GM21619 (cell line): ENCODE results near the gene OR52A1.

Source experiments
- ATAC-seq: cut with Tn5 transposase; IDR thresholded peaks from one replicate; pipeline ENCODE4 v1.9.1; 2021; ENCODE audit not compliant: unreplicated experiment

The OR52A1 gene

GRCh38 chr11:5136261-5136660, 18.3 kb downstream of the OR52A1 start:
- ATAC-seq: no peak

GRCh38 chr11:5131584-5132335, 22.8 kb downstream of the OR52A1 start:
- no peak for ATAC-seq

- ATAC-seq: no peak
Observed at GRCh38 chr11:5129457-5129877, 25.1 kb downstream of the OR52A1 start.

- no peak for ATAC-seq
Observed at GRCh38 chr11:5124891-5125620, 29.5 kb downstream of the OR52A1 start.

DNA sequence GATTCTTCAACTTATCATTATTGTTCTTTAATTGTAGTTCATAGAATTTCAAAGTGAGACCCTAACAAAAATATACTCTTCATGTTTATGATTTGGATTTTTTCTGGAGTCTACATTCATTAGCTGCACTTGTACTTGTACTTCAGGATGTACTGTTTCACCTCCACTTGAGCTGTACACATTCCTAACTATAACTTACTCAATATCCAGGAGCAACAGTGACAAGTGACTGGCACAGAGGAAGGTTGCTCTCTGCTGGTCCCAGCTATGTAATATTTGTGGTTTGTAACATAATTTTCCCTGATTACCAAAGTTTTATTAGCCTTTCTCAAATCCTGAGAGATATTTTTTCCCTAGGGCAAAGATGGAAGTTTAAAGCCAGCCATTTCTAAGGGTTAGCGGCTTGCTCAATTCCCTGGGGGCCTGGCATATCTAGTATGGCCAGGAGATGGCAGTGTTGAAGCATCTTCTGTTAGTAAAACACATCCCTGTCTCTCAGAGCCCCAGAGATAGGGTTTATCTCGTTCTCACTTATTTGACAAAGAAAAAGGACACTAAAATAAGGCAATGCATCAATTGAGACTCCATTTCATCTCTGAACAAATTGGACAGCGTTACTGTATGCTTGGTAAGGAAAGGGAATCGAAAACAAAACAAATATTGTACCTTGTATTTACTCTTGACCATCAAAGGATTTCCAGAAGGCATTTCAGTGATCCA, 30.6 kb downstream of the OR52A1 start:
- peak; percentile 95 for ATAC-seq

GRCh38 chr11:5118893-5119292, 35.7 kb downstream of the OR52A1 start:
- ATAC-seq: no peak

DNA sequence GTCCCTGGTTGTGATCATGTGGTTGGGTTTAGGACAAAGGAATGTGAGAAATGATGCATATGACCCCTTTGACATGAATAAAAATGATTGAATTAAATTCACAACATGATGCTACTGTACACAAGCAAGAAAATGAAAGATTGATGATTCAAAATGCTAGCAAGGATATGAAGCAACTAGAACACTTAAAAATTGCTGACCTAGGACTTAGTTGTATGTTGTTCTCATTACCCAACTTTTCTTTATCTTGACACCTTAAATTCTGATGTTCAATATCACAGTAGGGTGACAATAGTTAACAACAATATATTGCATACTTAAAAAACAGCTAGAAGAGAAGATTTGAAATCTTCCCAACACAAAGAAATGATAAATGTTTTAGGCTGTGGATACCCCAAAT, 37.0 kb downstream of the OR52A1 start:
- ATAC-seq: no peak

- ATAC-seq: no peak
Observed at GRCh38 chr11:5115339-5115738, 39.2 kb downstream of the OR52A1 start.

- no peak for ATAC-seq
Observed at GRCh38 chr11:5107285-5107684, 47.3 kb downstream of the OR52A1 start.

- no peak for ATAC-seq
Observed at GRCh38 chr11:5103066-5103465, 51.5 kb downstream of the OR52A1 start.

- no peak for ATAC-seq
Observed at GRCh38 chr11:5102246-5102645, 52.3 kb downstream of the OR52A1 start.

DNA sequence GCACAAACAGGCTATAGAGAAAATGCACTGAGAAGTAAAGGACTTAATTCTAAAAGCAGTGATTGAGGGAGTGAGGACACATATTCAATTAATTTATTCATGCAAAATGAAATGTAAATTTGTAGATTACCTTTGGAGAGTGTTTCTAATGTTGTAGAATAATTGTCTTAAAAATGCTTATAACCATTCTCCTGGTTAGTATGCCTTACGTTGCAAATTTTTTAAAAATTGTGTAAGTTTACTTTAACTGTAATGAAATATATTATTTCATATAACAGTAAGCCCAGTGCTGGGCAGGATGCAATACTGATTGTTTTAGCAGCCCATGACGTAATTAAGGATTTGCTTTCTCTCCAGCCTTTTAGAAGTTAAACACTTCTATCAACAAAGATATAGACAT, 58.5 kb downstream of the OR52A1 start:
- no peak for ATAC-seq
